GM21717 (cell line): Measurements from ENCODE around the gene LGR6.

Source experiments
- ATAC-seq: cut with Tn5 transposase; IDR thresholded peaks from one replicate; pipeline ENCODE4 v1.9.1; 2021; ENCODE audit warnings: mild to moderate bottlenecking, moderate library complexity; ENCODE audit not compliant: unreplicated experiment

LGR6 gene

GRCh38 chr1:202367271-202367670 is 173.7 kb downstream of the LGR6 start:
- no peak for ATAC-seq
